Measurements from ENCODE around the gene MAML1.

MAML1 gene

GRCh38 chr5:179823937-179824744 lies 91.5 kb downstream of the MAML1 start:
- Mint-ChIP-seq H3K4me1 (ENCODE audit: low read depth) (peaks cover 48% of the 10 kb centered on the region), H3K4me3 (peak overlapping the region; percentile 42), H3K27me3 (no peaks in the 10 kb centered on the region), H3K36me3 (peaks cover 10% of the 10 kb centered on the region), H3K27ac (peak overlapping the region; percentile 87), H3K9me3 (ENCODE audit: low read depth) (no peaks in the 10 kb centered on the region)

GRCh38 chr5:179824745-179825112 lies 92.1 kb downstream of the MAML1 start:
- peak overlapping the region; percentile 42 for H3K4me3 Mint-ChIP-seq
- H3K9me3 Mint-ChIP-seq (ENCODE audit: low read depth) = no peaks in the 10 kb centered on the region
- H3K27ac Mint-ChIP-seq = peak overlapping the region; percentile 87
- peaks cover 10% of the 10 kb centered on the region for H3K36me3 Mint-ChIP-seq
- H3K27me3 Mint-ChIP-seq = no peaks in the 10 kb centered on the region
- peaks cover 45% of the 10 kb centered on the region for H3K4me1 Mint-ChIP-seq (ENCODE audit: low read depth)

GRCh38 chr5:179825655-179826182 lies 93.1 kb downstream of the MAML1 start:
- Mint-ChIP-seq H3K9me3 (ENCODE audit: low read depth) (no peaks in the 10 kb centered on the region), H3K27ac (peak overlapping the region; percentile 28), H3K4me1 (ENCODE audit: low read depth) (peaks cover 40% of the 10 kb centered on the region), H3K4me3 (no peak overlapping the region), H3K27me3 (no peaks in the 10 kb centered on the region), H3K36me3 (peaks cover 10% of the 10 kb centered on the region)
